GM23338 (cell line): ENCODE measurements around the gene BCAS3. TPM values are rescaled to one million over a fixed set of nuclear protein-coding genes. Genes with fewer than 3 reads are reported as not detected.

Experiments used
- CREB1 ChIP-seq: fragments of 250-450 bp; sonication (Bioruptor Pico); IDR thresholded peaks from 2 replicates; pipeline ENCODE4 v1.5.0; 2020; ENCODE audit warnings: low read depth, mild to moderate bottlenecking, moderate library complexity
- EZH2 ChIP-seq: fragments of 200-600 bp; sonication (generic); IDR thresholded peaks from one replicate; pipeline ENCODE4 v1.8.0; 2017; ENCODE audit warnings: antibody characterized with exemption, mild to moderate bottlenecking, low read depth; ENCODE audit not compliant: unreplicated experiment
- EZH2phosphoT487 ChIP-seq: fragments of 200-600 bp; sonication (generic); IDR thresholded peaks from one replicate; pipeline ENCODE4 v1.8.1; 2018; ENCODE audit warnings: antibody characterized with exemption; ENCODE audit not compliant: unreplicated experiment
- JUNB ChIP-seq: IDR thresholded peaks from one replicate; pipeline ENCODE4 v1.6.1; 2016; ENCODE audit warnings: antibody characterized with exemption; ENCODE audit not compliant: unreplicated experiment
- POLR2AphosphoS5 ChIP-seq: IDR thresholded peaks from 2 replicates; pipeline ENCODE4 v1.6.1; 2016; ENCODE audit warnings: antibody characterized with exemption, low read depth
- REST ChIP-seq: IDR thresholded peaks from one replicate; pipeline ENCODE4 v1.6.1; 2018; ENCODE audit warnings: antibody characterized with exemption; ENCODE audit not compliant: unreplicated experiment
- STAT1 ChIP-seq: IDR thresholded peaks from one replicate; pipeline ENCODE4 v1.6.1; 2016; ENCODE audit warnings: antibody characterized with exemption; ENCODE audit not compliant: unreplicated experiment
- ZNF114 ChIP-seq: fragments of 250-450 bp; sonication (Bioruptor Pico); IDR thresholded peaks from 2 replicates; pipeline ENCODE4 v1.5.0; 2020; ENCODE audit warnings: mild to moderate bottlenecking, moderate library complexity
- ZNF331 ChIP-seq: fragments of 250-450 bp; sonication (Bioruptor Pico); IDR thresholded peaks from 2 replicates; pipeline ENCODE4 v1.5.0; 2020; ENCODE audit warnings: low read depth, mild to moderate bottlenecking, moderate library complexity
- polyA plus RNA-seq: library from polyadenylated mRNA; unstranded; fragments of >200 nt; fragmentation: Nextera tagmentation; extraction: Ambion mirVana; gene quantifications from 2 replicates; pipeline ENCODE4 v1.2.1, GENCODE V29; 2016
- total RNA-seq: library from RNA; depleted of rRNA; stranded (reverse); fragments of >200 nt; shearing (Covaris generic); gene quantifications from 2 replicates; pipeline ENCODE4 v1.2.3, GENCODE V29; 2014
- TF ChIP-seq, protein P1 (sequence below): fragments of 250-450 bp; sonication (Bioruptor Pico); IDR thresholded peaks from 2 replicates; pipeline ENCODE4 v1.5.0; 2020; ENCODE audit warnings: mild to moderate bottlenecking, moderate library complexity
- TF ChIP-seq, protein P2 (sequence below): IDR thresholded peaks from 2 replicates; pipeline ENCODE4 v1.6.1; 2016; ENCODE audit warnings: antibody characterized with exemption

BCAS3 gene
- total and polyA plus RNA-seq, 2 experiments from 2014 or later = 8.2 to 28.0 TPM

GRCh38 chr17:61239953-61240352 lies 562.3 kb downstream of the BCAS3 start (continued):
- TF ChIP-seq, protein P1, sequence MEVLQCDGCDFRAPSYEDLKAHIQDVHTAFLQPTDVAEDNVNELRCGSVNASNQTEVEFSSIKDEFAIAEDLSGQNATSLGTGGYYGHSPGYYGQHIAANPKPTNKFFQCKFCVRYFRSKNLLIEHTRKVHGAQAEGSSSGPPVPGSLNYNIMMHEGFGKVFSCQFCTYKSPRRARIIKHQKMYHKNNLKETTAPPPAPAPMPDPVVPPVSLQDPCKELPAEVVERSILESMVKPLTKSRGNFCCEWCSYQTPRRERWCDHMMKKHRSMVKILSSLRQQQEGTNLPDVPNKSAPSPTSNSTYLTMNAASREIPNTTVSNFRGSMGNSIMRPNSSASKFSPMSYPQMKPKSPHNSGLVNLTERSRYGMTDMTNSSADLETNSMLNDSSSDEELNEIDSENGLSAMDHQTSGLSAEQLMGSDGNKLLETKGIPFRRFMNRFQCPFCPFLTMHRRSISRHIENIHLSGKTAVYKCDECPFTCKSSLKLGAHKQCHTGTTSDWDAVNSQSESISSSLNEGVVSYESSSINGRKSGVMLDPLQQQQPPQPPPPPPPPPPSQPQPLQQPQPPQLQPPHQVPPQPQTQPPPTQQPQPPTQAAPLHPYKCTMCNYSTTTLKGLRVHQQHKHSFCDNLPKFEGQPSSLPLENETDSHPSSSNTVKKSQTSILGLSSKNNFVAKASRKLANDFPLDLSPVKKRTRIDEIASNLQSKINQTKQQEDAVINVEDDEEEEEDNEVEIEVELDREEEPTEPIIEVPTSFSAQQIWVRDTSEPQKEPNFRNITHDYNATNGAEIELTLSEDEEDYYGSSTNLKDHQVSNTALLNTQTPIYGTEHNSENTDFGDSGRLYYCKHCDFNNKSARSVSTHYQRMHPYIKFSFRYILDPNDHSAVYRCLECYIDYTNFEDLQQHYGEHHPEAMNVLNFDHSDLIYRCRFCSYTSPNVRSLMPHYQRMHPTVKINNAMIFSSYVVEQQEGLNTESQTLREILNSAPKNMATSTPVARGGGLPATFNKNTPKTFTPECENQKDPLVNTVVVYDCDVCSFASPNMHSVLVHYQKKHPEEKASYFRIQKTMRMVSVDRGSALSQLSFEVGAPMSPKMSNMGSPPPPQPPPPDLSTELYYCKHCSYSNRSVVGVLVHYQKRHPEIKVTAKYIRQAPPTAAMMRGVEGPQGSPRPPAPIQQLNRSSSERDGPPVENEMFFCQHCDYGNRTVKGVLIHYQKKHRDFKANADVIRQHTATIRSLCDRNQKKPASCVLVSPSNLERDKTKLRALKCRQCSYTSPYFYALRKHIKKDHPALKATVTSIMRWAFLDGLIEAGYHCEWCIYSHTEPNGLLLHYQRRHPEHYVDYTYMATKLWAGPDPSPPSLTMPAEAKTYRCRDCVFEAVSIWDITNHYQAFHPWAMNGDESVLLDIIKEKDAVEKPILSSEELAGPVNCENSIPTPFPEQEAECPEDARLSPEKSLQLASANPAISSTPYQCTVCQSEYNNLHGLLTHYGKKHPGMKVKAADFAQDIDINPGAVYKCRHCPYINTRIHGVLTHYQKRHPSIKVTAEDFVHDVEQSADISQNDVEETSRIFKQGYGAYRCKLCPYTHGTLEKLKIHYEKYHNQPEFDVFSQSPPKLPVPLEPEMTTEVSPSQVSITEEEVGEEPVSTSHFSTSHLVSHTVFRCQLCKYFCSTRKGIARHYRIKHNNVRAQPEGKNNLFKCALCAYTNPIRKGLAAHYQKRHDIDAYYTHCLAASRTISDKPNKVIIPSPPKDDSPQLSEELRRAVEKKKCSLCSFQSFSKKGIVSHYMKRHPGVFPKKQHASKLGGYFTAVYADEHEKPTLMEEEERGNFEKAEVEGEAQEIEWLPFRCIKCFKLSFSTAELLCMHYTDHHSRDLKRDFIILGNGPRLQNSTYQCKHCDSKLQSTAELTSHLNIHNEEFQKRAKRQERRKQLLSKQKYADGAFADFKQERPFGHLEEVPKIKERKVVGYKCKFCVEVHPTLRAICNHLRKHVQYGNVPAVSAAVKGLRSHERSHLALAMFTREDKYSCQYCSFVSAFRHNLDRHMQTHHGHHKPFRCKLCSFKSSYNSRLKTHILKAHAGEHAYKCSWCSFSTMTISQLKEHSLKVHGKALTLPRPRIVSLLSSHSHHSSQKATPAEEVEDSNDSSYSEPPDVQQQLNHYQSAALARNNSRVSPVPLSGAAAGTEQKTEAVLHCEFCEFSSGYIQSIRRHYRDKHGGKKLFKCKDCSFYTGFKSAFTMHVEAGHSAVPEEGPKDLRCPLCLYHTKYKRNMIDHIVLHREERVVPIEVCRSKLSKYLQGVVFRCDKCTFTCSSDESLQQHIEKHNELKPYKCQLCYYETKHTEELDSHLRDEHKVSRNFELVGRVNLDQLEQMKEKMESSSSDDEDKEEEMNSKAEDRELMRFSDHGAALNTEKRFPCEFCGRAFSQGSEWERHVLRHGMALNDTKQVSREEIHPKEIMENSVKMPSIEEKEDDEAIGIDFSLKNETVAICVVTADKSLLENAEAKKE (CRISPR knock-in tag) = no peak
- TF ChIP-seq ZNF114 (CRISPR knock-in tag) (no peak), REST (no peak), STAT1 (no peak), JUNB (no peak), EZH2 (no peak), ZNF331 (CRISPR knock-in tag) (no peak), CREB1 (CRISPR knock-in tag) (no peak), EZH2phosphoT487 (no peak), POLR2AphosphoS5 (no peak)
- TF ChIP-seq, protein P2, sequence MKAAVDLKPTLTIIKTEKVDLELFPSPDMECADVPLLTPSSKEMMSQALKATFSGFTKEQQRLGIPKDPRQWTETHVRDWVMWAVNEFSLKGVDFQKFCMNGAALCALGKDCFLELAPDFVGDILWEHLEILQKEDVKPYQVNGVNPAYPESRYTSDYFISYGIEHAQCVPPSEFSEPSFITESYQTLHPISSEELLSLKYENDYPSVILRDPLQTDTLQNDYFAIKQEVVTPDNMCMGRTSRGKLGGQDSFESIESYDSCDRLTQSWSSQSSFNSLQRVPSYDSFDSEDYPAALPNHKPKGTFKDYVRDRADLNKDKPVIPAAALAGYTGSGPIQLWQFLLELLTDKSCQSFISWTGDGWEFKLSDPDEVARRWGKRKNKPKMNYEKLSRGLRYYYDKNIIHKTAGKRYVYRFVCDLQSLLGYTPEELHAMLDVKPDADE = no peak
